ENCODE results near the gene MSANTD1.

MSANTD1 gene

DNA sequence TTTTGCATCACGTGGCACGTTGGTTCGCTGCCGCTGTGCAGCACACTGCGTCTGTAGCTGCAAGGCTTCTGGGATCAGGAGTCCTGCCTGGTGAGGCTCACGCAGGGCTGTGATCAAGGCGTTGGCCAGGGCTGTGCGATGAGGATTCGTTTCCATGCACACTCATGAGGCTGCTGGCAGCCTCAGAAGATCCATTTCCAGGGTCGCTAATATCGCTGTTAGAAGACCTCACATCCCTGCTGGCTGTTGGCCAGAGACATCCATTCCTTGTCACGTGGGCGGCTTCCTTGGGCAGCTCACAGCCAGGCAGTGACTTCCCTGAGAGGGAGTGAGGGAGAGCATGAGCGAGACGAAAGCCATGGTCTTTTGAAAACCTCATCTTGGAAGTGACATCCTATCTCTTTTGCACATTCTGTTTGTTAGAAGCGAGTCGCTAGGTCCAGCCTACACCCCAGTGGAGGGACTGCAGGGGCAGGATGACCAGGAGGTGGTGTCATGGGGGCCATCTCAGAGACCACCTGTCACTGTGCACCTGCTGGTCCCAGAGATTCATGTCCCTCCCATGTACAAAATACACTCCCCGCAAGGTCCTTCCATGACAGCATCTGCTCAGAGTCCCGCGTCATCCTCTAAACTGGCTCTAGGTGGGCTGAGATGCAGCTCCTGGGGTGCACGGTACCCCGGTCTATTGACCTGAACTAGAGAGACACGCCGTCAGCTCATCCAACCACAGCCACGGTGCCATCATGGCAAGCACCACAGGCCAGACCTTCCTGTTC lies 56.1 kb downstream of the MSANTD1 start:
- DNase-seq: no peak

DNA sequence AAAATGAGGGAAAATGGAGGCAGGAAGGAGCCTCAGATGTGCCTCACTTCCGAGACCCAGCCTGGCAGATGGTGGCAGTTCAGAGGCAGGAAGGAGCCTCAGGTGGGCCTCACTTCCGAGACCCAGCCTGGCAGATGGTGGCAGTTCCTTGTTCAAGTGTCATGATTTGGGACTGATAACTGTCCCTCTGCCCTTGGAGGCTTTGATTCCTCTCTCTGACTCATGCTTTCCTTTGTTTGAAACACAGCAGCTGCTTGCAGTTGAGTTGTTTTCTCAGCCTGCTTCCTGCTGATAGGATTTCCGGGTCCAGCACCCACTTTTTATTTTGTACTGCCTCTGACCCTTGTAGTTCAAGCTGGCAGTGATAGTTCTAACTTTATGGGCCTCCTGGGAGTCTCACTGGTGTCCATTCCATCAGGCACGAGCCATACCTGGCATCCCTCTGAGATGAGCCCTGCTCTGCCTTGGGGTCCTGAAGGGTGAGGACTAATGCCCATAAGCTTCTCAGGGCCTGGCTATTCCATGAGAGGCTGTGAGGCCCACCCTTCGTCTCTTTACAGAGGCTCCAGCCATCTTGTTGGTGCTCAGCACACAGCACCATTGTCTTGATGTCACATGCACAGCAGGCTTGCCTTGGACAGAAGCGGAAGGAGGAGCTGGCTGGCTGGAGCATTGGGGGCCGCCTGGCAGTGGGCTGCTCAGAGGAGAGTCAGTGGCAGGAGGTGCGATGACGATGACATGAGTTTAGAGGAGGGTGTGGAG lies 56.8 kb downstream of the MSANTD1 start:
- peak; percentile 30 for DNase-seq

Data from activated CD4-positive, alpha-beta T cell treated with anti-CD3 and anti-CD28 coated beads, Interleukin-2, amount 50 U/mL, for 16 hours (primary cell).